Right ventricle myocardium superior (tissue), 1 donor: ENCODE data around the gene LGMN. TPM values are rescaled to one million over a fixed set of nuclear protein-coding genes. Genes with fewer than 3 reads are reported as not detected.

Experiments
- ATAC-seq: fragments of 200-7000 bp; cut with Tn5 transposase; one replicate; pipeline ENCODE4 v1.9.1; 2020; ENCODE audit warnings: mild to moderate bottlenecking; ENCODE audit not compliant: poor library complexity
- DNase-seq: peaks from one replicate; pipeline ENCODE4 v3.0.0-alpha.2; 2020
- intact Hi-C: fragments of 100-400 bp; cut with DNase I; formaldehyde crosslinking; loops from one replicate; pipeline ENCODE4 v1.11.2; 2022
- total RNA-seq: library from RNA; stranded (reverse); fragmentation: NEBNext Ultra II Directional; extraction: Animal tissue kit (Norgen Biotek cat#: 25700); gene quantifications from one replicate; pipeline ENCODE4 v1.2.1, GENCODE V29; 2021
- donor health status: DM: no; HTN: yes; CAD: no; lungs with severe emphysema.

LGMN gene
- total RNA-seq, 1 donor from 2014 or later = 106 TPM

DNA sequence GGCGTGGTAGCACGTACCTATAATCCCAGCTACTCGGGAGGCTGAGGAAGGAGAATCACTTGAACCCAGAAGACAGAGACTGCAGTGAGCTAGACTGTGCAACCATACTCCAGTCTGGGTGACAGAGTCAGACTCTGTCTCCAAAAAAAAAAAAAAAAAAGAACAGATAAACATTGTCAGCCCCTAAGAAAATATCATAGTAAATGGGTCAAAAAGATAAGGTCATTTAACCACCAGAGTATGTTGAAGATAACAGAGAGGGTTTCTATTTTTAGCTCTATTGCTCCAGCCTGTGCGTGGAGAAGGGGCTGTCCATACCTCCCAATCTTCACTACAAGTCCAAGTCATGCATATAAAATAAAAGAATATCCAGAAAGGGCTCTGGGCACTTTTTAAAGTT is 15.4 kb downstream of the LGMN start:
- peak; percentile 64 for ATAC-seq
- no peak for DNase-seq
- intact Hi-C loops = no loop called here

DNA sequence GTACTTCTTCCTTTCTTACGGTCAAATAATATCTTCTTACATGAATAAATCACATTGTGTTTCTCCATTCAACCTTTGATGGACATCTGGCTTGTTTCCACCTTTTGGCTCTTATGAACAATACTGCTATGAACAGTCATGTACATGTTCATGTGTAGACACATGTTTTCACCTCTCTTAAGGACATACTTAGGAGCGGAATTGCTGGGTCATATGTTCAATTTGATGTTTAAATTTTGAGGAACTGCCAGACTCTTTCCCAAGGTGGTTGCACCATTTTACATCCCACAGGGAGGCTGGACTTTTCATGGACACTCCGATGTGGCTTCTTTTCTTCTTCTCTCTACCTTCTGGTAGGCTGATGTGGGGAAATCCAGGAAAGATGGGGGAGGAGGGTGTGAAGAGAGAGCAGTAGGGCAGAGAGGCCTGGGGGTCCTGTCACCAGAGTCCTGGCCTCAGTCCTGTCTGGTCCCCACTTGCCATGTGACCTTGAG is 16.8 kb downstream of the LGMN start:
- ATAC-seq = no peak
- no peak for DNase-seq
- intact Hi-C loops = no loop called here

DNA sequence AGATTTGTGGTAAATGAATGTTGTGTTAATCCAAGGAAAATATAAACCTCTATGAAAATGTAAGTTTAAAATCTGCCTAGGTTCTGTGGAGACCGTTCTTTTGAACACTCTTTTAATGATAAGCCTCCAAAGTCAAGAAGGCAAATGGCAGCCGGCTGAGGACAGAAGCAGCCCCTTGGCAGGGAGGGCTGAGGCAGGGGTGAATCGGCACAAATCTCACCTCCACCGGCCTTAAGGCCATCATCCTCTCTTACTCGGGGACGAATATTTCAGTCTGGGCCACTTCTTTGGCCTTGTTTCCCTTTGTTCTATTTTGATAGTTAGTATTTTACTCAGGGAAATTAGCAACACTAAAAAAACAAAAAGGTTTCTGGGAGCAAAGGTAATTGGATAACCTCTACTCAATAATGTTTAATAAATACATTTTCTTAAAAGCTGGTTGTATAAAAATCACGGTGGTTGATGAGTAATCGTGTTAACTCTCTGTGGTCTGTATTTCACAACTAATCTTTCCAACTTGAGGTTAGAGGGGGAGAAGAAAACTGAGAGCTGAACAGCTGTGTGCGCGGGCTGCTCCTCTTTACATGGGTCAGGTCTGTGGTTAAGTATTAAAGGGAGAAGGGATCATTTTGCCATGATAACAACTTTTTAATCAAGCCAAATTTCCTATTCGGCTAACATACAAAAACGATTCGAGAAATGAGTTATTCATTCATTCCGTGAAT is 18.6 kb downstream of the LGMN start:
- DNase-seq = no peak
- intact Hi-C loops = no loop called here
- ATAC-seq = no peak

DNA sequence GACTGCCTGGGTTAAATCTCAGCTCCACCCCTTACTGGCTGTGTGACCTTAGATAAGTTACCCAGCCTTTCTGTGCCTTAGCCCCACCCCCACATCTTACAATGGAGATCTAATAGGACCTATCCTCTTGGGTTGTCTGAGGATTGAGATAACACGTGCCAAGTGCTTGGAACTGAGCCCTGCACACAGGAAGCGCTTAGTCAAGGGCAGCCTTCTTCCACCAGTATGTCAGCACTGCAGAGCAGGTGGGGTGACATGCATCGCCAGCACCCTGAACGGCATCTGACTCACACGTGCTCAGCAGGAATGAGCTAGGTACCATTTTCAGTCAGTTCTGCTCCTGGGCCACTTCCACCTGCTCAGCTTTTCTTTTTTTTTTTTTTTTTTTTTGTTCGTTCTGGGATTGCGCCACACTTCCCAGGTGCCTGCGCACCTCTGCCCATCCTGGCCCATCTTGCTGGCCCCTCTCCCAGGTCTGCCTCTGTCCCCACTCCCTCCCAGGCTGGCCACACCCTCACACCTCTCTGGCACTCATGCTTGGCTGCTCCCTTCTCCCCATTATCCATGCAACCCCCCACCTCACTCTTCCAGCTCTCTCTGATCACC is 19.6 kb downstream of the LGMN start:
- intact Hi-C loops = no loop called here
- ATAC-seq = no peak
- no peak for DNase-seq

DNA sequence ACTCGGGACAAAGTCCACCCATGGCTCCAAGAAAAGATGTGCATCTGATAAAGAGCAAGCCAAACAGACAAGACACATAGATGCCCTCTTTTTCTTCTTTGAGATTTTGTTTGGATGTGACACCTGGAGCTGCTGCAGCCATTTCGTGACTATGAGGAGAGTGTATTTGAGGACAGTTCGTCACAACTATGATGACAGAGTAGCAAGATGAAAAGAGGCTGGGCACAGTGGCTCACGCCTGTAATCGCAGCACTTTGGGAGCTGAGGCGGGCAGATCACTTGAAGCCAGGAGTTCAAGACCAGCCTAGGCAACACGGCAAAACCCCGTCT is 21.5 kb downstream of the LGMN start:
- no peak for DNase-seq
- intact Hi-C loops = no loop called here
- no peak for ATAC-seq

DNA sequence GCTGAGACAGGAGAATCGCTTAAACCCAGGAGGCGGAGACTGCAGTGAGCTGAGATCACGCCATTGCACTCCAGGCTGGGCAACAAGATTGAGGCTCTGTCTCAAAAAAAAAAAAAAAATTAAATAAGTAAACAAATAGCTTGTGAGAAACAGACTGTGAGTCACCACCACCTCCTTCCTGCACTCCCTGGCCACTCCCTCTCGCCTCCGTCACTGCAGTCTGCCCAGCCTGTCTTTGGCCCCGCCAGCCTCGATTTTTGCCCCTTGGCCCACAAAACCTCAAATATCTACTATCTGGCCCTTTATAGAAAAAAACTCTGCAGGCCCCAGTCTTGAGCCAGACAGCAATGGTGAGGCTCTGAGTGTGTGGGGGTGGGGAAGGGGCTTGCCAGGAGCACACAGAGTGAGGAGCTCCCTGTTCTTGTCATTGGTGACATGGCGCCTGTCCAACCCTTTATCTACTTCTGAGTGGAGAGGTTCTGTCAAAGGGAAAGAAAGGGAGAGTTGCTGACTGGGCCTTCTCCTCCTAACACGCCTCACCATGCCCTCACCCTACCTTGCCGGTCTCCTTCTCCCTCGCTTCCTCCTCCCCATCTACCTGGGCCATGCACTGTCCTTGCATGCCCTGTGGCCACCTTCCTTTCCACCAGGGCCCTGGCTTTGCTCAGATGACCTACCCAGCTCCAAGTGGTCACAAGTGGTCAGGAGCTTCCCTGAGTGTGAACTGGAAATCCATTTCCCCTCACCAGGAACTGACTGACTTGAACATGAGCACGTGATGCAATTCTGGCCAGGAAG is 22.1 kb downstream of the LGMN start:
- ATAC-seq = peak; percentile 19
- intact Hi-C loops = no loop called here
- peak; percentile 73 for DNase-seq

DNA sequence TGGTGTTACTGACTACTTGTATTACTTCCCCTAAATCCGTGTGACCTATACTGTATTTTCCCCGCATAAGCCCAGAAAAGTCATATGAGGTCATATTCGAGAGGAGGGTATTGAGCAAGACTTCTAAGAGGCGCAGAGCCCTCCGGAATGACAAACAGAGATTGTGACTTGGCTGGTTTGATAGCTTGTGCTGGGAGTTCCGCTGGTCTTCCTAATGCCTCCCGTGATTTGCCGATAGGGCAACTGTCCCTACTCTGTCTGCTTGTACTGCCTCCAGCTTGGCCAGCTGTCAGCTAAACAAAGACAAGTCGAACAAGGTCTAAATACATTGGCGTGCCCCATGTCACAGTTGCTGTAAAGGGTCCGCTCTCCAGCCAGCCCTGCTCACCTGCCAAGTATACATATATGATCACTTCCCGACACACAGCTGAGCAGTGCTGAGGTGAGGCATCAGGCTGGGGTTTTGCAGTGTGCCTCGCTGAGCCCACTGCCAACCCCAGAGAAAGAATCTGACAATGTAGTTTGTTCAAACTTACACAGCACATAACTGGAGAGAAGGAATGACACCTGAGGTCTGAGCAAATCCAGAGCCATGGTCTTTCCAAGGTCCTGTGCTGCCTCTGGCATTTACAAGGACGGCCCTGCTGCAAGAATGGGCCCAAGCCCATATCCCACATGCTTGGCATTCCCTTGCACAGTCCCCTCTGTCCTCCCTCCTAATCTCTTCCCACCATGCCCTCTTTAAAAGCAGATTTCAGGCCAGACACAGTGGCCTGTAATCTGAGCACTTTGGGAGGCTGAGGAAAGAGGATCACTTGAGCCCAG is 23.7 kb downstream of the LGMN start:
- intact Hi-C loops = no loop called here
- DNase-seq (peak; percentile 64), ATAC-seq (peak; percentile 89)

DNA sequence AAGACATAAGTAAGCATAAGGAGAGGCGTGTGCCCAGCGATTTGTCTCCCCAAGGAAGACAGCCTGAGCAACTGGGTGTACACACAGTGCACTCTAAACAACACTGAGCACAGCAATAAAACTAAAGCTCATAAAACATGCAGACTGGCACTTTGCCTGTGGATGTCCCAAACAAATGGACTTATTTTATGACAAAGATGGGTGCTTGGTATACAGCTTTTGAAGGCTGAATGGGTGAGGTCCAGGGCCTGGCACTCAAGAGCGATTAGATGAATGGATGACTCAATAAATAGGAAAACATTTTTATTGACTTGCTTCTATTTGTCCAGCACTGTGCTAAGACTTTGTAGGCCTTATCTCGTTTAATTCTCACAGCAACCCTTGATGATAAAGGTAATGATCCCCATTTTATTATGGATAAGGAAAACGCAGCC is 28.5 kb downstream of the LGMN start:
- ATAC-seq = peak; percentile 26
- intact Hi-C loops = no loop called here
- no peak for DNase-seq

DNA sequence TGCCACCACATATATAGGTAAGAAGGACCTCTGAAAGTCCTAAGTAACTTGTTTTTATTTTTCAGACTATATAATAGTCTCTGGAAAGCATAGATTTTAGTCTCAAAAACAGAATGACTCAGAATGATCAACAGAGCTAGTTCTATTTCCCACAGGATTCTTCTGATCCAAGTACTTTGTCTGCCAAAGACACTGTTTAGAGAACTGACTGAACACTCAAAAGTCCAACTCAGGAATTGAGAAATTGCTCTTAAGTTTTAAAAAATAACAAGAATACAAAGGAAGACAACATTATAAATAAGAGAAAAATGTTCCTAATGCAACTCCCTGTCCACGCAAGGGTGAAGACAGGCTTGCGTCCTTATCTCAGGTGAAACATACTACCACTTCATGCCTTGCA is 29.0 kb downstream of the LGMN start:
- intact Hi-C loops = no loop called here
- ATAC-seq (peak; percentile 45), DNase-seq (no peak)

DNA sequence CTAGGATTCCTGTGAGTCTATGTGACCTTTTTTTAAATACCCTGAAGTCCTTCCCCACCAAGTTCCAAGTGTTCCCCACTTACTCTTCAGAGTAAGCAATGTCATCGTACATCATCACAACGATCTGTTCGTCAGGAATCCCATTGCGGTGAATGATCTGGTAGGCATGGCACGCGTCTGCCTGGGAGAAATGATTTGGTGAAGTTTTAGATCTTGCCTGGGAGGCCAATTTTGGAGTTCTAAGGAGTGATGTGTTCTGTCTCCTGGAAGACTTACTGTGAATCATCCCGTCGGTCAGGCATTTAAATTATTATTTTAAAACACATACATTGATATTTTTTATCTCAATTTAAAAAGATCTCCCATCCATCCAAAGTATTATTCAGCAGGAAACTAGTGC is 29.8 kb downstream of the LGMN start:
- DNase-seq = no peak
- intact Hi-C loops = no loop called here
- ATAC-seq = no peak

DNA sequence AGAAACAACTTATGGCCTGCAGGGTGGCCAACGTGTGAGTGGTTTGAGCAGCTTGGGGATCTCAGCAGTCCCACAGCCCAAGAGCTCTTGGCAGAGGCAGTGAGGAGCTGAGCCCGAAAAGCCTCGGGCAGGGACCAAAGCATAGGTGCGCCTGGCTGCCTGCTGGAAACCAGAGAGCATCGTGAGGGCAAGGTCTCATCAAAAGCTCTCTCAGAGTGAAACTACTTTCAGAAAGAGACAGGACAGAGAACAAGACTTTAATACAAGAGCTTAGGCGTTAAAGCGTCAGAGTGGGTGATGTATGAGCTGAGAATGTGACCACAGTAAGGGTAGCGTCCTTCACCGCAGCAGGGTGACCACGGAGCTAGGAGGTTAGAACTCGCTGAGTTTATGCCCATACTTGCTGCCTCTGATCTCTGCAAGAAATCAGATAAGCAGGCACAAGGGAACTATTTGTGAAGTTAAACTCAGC is 30.8 kb downstream of the LGMN start:
- ATAC-seq = no peak
- DNase-seq = no peak
- intact Hi-C loops = no loop called here

DNA sequence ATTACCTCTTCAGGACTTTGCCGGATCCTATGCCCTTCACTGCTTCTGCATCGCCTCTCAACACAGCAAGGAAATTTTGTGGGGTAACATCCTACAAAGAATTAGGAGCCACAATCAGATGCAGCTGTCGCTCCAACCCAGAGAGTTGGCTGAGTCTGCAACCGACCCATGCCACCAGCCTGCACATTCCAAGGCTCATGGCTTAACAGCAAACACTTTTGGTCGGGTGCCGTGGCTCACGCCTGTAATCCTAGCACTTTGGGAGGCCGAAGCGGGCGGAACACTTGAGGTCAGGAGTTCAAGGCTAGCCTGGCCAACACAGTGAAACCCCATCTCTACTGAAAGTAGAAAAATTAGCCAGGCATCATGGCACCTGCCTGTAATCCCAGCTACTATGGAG is 32.3 kb downstream of the LGMN start:
- ATAC-seq = no peak
- intact Hi-C loops = no loop called here
- no peak for DNase-seq

DNA sequence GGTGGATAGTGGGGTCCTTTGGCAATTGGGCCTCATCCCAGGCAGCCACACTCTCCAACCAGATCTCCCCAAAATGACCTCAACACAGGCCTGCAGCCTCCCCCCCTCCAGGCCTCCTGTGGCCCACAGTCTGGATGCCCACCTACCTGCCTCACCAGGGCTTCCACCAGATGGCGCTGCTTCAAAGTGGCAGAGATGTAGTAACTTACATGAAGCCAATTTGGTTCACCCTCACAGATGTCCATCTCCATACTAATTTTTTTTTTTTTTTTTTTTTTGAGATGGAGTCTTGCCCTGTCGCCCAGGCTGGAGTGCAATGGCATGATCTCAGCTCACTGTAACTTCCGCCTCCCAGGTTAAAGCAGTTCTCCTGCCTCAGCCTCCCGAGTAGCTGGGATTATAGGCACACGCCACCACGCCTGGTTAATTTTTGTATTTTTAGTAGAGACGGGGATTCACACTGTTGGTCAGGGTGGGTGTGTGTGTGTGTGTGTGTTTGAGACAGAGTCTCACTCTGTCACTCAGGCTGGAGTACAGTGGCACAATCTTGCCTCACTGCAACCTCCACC is 33.6 kb downstream of the LGMN start:
- DNase-seq = peak; percentile 87
- intact Hi-C loops = loop anchor here (2.0 kb wide), 1 partner anchor 68 kb away; no protein-coding TSS in a partner anchor
- peak; percentile 81 for ATAC-seq

DNA sequence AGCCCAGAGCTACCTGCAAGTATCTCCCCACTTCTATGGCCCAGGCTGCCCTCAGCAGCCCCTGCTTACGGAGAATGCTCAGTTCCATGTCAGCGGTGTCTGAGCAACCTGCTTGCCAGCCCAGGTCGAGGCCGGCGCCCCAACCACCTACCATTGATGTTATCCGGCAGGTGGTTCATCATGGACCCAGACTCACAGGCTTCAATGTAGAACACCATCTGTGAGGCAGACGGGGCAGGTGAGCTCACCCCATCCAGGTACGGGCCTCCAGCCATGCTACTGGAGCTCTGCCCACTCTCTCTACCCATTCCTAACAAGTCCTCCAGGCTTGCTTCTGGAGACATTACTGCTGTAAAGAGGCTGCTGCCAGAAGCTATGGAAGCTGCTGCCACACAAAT is 35.8 kb downstream of the LGMN start:
- intact Hi-C loops = no loop called here
- ATAC-seq = no peak

DNA sequence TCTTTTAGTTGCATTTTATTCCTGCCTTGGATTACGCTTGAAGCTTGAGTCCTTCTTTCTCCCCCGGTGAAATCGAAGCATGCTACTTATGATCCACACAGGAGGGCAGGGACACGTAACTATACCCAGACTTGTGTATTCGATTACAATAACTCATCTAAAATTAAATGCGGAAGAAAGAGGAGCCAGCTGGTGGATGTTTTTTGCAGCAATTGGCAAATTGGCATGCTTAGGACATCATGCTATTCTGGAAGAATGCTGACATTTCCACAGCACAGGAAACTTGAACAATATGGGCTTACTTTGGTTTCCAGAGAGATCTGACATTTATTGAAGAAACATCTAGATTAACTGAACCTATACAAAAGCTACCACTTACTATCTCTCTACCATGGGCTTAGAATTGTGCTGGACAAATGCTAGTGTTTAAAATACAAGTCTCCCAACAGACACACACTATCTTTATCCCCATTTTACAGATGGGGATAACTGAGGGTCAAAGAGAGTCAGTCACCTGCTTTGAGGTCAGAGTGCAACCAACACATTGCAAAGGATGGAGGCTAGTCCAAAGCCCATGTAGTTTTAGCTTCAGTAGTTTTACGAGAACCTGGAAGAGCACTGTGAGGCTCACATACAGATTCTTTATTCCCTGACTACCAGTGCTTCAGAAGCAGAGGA is 36.3 kb downstream of the LGMN start:
- DNase-seq (no peak), ATAC-seq (peak; percentile 8)
- intact Hi-C loops = no loop called here

More for the DNA sequence above, 35.8 kb downstream of the LGMN start:
- no peak for DNase-seq

DNA sequence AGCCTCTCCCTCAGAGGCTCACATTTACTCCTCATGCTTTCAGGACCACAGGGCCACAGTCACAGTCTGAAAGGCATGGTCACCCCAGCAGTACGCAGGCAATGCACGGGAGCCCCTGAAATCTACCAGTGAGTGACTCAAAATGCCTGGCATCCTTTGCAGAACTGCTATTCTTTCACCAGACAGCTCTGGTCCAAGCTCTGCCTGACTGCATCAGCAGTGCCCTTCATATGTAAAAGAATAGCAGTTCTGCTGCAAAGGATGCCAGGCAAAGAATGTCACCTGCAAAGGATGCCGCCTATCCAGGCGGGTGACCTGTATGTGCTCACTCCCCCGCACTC is 38.5 kb downstream of the LGMN start:
- no peak for DNase-seq
- ATAC-seq = no peak
- intact Hi-C loops = no loop called here

DNA sequence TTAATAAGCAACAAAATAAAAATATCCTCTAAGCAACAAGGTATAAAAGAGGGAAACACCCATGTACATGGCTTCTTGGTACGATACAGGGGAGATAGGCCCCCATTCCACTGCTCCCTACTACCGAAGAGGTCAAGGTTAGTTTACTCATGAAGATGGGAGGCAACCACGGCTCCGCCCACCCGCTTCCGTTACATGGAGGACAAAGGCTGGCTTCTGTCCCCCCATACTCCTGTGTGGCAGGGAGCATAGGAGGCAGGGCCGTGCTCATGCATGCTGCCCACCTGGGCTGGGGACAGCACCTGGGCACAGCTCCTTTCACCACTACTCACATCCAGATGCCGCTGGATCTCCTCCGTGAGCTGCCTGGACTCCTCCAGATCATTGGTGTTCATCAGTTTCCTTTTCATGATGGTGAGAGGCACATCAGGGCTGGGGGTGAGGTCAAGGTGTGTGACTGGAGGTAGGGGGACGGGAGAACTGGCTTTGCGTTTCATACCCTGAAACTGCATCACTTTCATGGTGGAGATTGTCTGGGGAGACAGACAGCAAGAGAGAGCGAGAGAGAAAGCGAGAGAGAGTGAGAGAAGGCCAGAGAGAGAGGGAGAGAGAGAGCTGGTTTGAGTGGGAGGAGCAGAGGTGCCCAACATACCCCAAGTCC is 39.0 kb downstream of the LGMN start:
- intact Hi-C loops = no loop called here
- ATAC-seq = no peak
- no peak for DNase-seq

DNA sequence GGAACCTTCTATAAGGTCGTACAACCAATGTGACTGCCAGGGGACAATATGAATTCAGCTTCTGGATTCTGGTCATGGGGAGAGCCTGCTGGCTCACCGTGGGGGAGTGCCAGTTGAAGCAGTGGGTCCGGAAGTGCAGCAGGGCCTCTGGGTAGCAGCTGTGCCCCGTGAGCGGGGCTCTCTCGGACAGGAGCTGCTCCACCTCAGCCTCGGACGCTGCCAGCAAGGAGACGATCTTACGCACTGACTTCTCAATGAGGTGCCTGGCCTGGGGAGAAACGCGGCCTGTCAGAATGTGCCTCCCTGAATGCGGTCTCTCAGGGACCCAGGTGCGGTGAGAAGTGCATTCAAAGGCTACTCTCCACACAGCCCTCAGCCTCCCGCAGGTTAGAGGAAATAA is 42.0 kb downstream of the LGMN start:
- ATAC-seq (no peak), DNase-seq (no peak)
- intact Hi-C loops = no loop called here
